Measurements from ENCODE around the gene RABEP2. TPM values are rescaled to one million over a fixed set of nuclear protein-coding genes. Genes with fewer than 3 reads are reported as not detected.

Gene RABEP2
- total and polyA plus RNA-seq, 4 donors: 11.5 to 30.0 (median 18.5) TPM

GRCh38 chr16:28936784-28937155, 11.7 kb upstream of the RABEP2 start:
- intact Hi-C loops (cut with DNase I): no loop called here
- no peak overlapping the region for H3K27ac ChIP-seq (ENCODE audit: low read depth in 1 of 2, low read length in 2 of 2)
- H3K36me3 ChIP-seq (ENCODE audit: control insufficient read depth in 1 of 2, insufficient read depth in 2 of 2, low read length in 1 of 2): no peaks in the 10 kb centered on the region
- no peaks in the 10 kb centered on the region for H3K27me3 ChIP-seq (ENCODE audit: control insufficient read depth in 1 of 2, insufficient read depth in 2 of 2, low read length in 1 of 2)
- no peak overlapping the region for H3K4me3 ChIP-seq (ENCODE audit: low read length in 2 of 2)
- ATAC-seq (ENCODE audit: low FRiP score) (no peak), DNase-seq (no peak)
- WGBS, 2 donors: 67 to 68% methylated on average over 26 of the region's 26 CpGs
- H3K9me3 ChIP-seq (ENCODE audit: control insufficient read depth, low read length): no peaks in the 10 kb centered on the region
- H3K4me1 ChIP-seq (ENCODE audit: control insufficient read depth in 1 of 2, insufficient read depth in 2 of 2, low read length in 2 of 2): no peaks in the 10 kb centered on the region

- H3K4me1 ChIP-seq (ENCODE audit: control insufficient read depth in 1 of 2, insufficient read depth in 2 of 2, low read length in 2 of 2): no peaks in the 10 kb centered on the region
- intact Hi-C loops (cut with DNase I): no loop called here
- no peak overlapping the region for H3K27ac ChIP-seq (ENCODE audit: low read depth in 1 of 2, low read length in 2 of 2)
- no peaks in the 10 kb centered on the region for H3K27me3 ChIP-seq (ENCODE audit: control insufficient read depth in 1 of 2, insufficient read depth in 2 of 2, low read length in 1 of 2)
- 26 to 28% methylated on average over 36 of the region's 36 CpGs for WGBS, 2 donors
- H3K9me3 ChIP-seq (ENCODE audit: control insufficient read depth, low read length): no peaks in the 10 kb centered on the region
- H3K4me3 ChIP-seq (ENCODE audit: low read length in 2 of 2): no peak overlapping the region
- DNase-seq: peak; percentile 91 to 93
- ATAC-seq (ENCODE audit: low FRiP score): peak; percentile 94
- H3K36me3 ChIP-seq (ENCODE audit: control insufficient read depth in 1 of 2, insufficient read depth in 2 of 2, low read length in 1 of 2): no peaks in the 10 kb centered on the region
These were observed 11.1 kb upstream of the RABEP2 start for GRCh38 chr16:28935924-28936783.

- Histone ChIP-seq H3K27ac (ENCODE audit: low read depth in 1 of 2, low read length in 2 of 2) (no peak overlapping the region), H3K4me3 (ENCODE audit: low read length in 2 of 2) (no peak overlapping the region), H3K27me3 (ENCODE audit: control insufficient read depth in 1 of 2, insufficient read depth in 2 of 2, low read length in 1 of 2) (no peaks in the 10 kb centered on the region), H3K36me3 (ENCODE audit: control insufficient read depth in 1 of 2, insufficient read depth in 2 of 2, low read length in 1 of 2) (no peaks in the 10 kb centered on the region), H3K4me1 (ENCODE audit: control insufficient read depth in 1 of 2, insufficient read depth in 2 of 2, low read length in 2 of 2) (no peaks in the 10 kb centered on the region), H3K9me3 (ENCODE audit: control insufficient read depth, low read length) (no peaks in the 10 kb centered on the region)
- WGBS, 2 donors: 80 to 87% methylated on average over 4 of the region's 4 CpGs
- ATAC-seq (ENCODE audit: low FRiP score): no peak
- DNase-seq: no peak
- intact Hi-C loops (cut with DNase I): no loop called here
These were observed 10.3 kb upstream of the RABEP2 start for GRCh38 chr16:28935346-28935745.

GRCh38 chr16:28933171-28933570, 8.1 kb upstream of the RABEP2 start:
- intact Hi-C loops (cut with DNase I): no loop called here

GRCh38 chr16:28932339-28933141, 7.5 kb upstream of the RABEP2 start:
- H3K4me1 ChIP-seq (ENCODE audit: control insufficient read depth in 1 of 2, insufficient read depth in 2 of 2, low read length in 2 of 2): no peaks in the 10 kb centered on the region
- no peaks in the 10 kb centered on the region for H3K9me3 ChIP-seq (ENCODE audit: control insufficient read depth, low read length)
- H3K27me3 ChIP-seq (ENCODE audit: control insufficient read depth in 1 of 2, insufficient read depth in 2 of 2, low read length in 1 of 2): no peaks in the 10 kb centered on the region
- H3K4me3 ChIP-seq (ENCODE audit: low read length in 2 of 2): no peak overlapping the region
- H3K36me3 ChIP-seq (ENCODE audit: control insufficient read depth in 1 of 2, insufficient read depth in 2 of 2, low read length in 1 of 2): no peaks in the 10 kb centered on the region
- ATAC-seq (ENCODE audit: low FRiP score) (no peak), DNase-seq (no peak)
- no peak overlapping the region for H3K27ac ChIP-seq (ENCODE audit: low read depth in 1 of 2, low read length in 2 of 2)
- intact Hi-C loops (cut with DNase I): no loop called here
- 82 to 86% methylated on average over 19 to 20 of the region's 20 CpGs for WGBS, 2 donors

More at GRCh38 chr16:28933171-28933570, 8.1 kb upstream of the RABEP2 start:
- Histone ChIP-seq H3K27ac (ENCODE audit: low read depth in 1 of 2, low read length in 2 of 2) (no peak overlapping the region), H3K4me1 (ENCODE audit: control insufficient read depth in 1 of 2, insufficient read depth in 2 of 2, low read length in 2 of 2) (no peaks in the 10 kb centered on the region), H3K36me3 (ENCODE audit: control insufficient read depth in 1 of 2, insufficient read depth in 2 of 2, low read length in 1 of 2) (no peaks in the 10 kb centered on the region), H3K4me3 (ENCODE audit: low read length in 2 of 2) (no peak overlapping the region), H3K27me3 (ENCODE audit: control insufficient read depth in 1 of 2, insufficient read depth in 2 of 2, low read length in 1 of 2) (no peaks in the 10 kb centered on the region), H3K9me3 (ENCODE audit: control insufficient read depth, low read length) (no peaks in the 10 kb centered on the region)
- DNase-seq (no peak), ATAC-seq (ENCODE audit: low FRiP score) (no peak)
- WGBS, 2 donors: 71 to 73% methylated on average over 8 of the region's 8 CpGs

- ATAC-seq (ENCODE audit: low FRiP score) (no peak), DNase-seq (no peak)
- no peak within 1 kb of the TSS for H3K4me3 ChIP-seq (ENCODE audit: low read length in 2 of 2)
- H3K27me3 ChIP-seq (ENCODE audit: control insufficient read depth in 1 of 2, insufficient read depth in 2 of 2, low read length in 1 of 2): no peaks in the 10 kb centered on the region
- H3K27ac ChIP-seq (ENCODE audit: low read depth in 1 of 2, low read length in 2 of 2): no peak within 1 kb of the TSS
- H3K36me3 ChIP-seq (ENCODE audit: control insufficient read depth in 1 of 2, insufficient read depth in 2 of 2, low read length in 1 of 2): no peaks in the 10 kb centered on the region
- H3K9me3 ChIP-seq (ENCODE audit: control insufficient read depth, low read length): no peaks in the 10 kb centered on the region
- WGBS, 2 donors: 91% methylated on average over 10 of the region's 10 CpGs
- no peaks in the 10 kb centered on the region for H3K4me1 ChIP-seq (ENCODE audit: control insufficient read depth in 1 of 2, insufficient read depth in 2 of 2, low read length in 2 of 2)
- intact Hi-C loops (cut with DNase I): no loop called here
These were observed 6.8 kb upstream of the RABEP2 start, which contains the start of gene CD19 for GRCh38 chr16:28931801-28932225. CD19 (plus strand) TSS chr16:28931971; CDS start chr16:28932001, 30 bp downstream.

- no peak overlapping the region for H3K4me3 ChIP-seq (ENCODE audit: low read length in 2 of 2)
- no peaks in the 10 kb centered on the region for H3K27me3 ChIP-seq (ENCODE audit: control insufficient read depth in 1 of 2, insufficient read depth in 2 of 2, low read length in 1 of 2)
- DNase-seq (no peak), ATAC-seq (ENCODE audit: low FRiP score) (no peak)
- no peaks in the 10 kb centered on the region for H3K9me3 ChIP-seq (ENCODE audit: control insufficient read depth, low read length)
- H3K36me3 ChIP-seq (ENCODE audit: control insufficient read depth in 1 of 2, insufficient read depth in 2 of 2, low read length in 1 of 2): no peaks in the 10 kb centered on the region
- 81 to 86% methylated on average over 3 of the region's 3 CpGs for WGBS, 2 donors
- H3K27ac ChIP-seq (ENCODE audit: low read depth in 1 of 2, low read length in 2 of 2): no peak overlapping the region
- intact Hi-C loops (cut with DNase I): no loop called here
- no peaks in the 10 kb centered on the region for H3K4me1 ChIP-seq (ENCODE audit: control insufficient read depth in 1 of 2, insufficient read depth in 2 of 2, low read length in 2 of 2)
These were observed 5.6 kb upstream of the RABEP2 start for GRCh38 chr16:28930652-28931051.

- intact Hi-C loops (cut with DNase I): no loop called here
- Histone ChIP-seq H3K36me3 (ENCODE audit: control insufficient read depth in 1 of 2, insufficient read depth in 2 of 2, low read length in 1 of 2) (no peaks in the 10 kb centered on the region), H3K4me1 (ENCODE audit: control insufficient read depth in 1 of 2, insufficient read depth in 2 of 2, low read length in 2 of 2) (no peaks in the 10 kb centered on the region), H3K27me3 (ENCODE audit: control insufficient read depth in 1 of 2, insufficient read depth in 2 of 2, low read length in 1 of 2) (no peaks in the 10 kb centered on the region), H3K4me3 (ENCODE audit: low read length in 2 of 2) (no peak overlapping the region), H3K27ac (ENCODE audit: low read depth in 1 of 2, low read length in 2 of 2) (no peak overlapping the region), H3K9me3 (ENCODE audit: control insufficient read depth, low read length) (no peaks in the 10 kb centered on the region)
- DNase-seq (no peak), ATAC-seq (ENCODE audit: low FRiP score) (no peak)
- WGBS, 2 donors: 87 to 97% methylated on average over 3 of the region's 3 CpGs
These were observed 5.2 kb upstream of the RABEP2 start for GRCh38 chr16:28930203-28930602.
